Skeletal muscle satellite cell (primary cell): Measurements from ENCODE around the gene HMCN1.

Experiments
- H3K27me3 ChIP-seq: 2 replicates; pipeline ENCODE4 v1.7.0; 2013; ENCODE audit warnings: low read length; ENCODE audit not compliant: control insufficient read depth, insufficient read depth
- H3K36me3 ChIP-seq: 2 replicates; pipeline ENCODE4 v1.7.0; 2013; ENCODE audit warnings: mild to moderate bottlenecking, control low read depth, low read length; ENCODE audit not compliant: insufficient read depth
- H3K4me1 ChIP-seq: 2 replicates; pipeline ENCODE4 v1.7.0; 2013; ENCODE audit warnings: low read length; ENCODE audit not compliant: control insufficient read depth, insufficient read depth
- H3K4me2 ChIP-seq: 2 replicates; pipeline ENCODE4 v1.7.0; 2013; ENCODE audit warnings: mild to moderate bottlenecking, low read length
- H3K4me3 ChIP-seq: 2 replicates; pipeline ENCODE4 v1.7.0; 2013; ENCODE audit warnings: low read length
- H3K9ac ChIP-seq: 2 replicates; pipeline ENCODE4 v1.7.0; 2013; ENCODE audit warnings: mild to moderate bottlenecking, low read depth, low read length, moderate library complexity
- H3K9me3 ChIP-seq: replicated peaks from 2 replicates; pipeline ENCODE4 v1.7.0; 2013; ENCODE audit warnings: mild to moderate bottlenecking, control low read depth, low read length

Gene HMCN1

GRCh38 chr1:186213225-186213607 lies 479.0 kb downstream of the HMCN1 start:
- Histone ChIP-seq H3K9me3 (no peaks in the 10 kb centered on the region), H3K27me3 (no peaks in the 10 kb centered on the region), H3K4me3 (no peak overlapping the region), H3K9ac (no peak overlapping the region), H3K4me2 (no peak overlapping the region), H3K36me3 (no peaks in the 10 kb centered on the region), H3K4me1 (peaks cover 4% of the 10 kb centered on the region)

- no peaks in the 10 kb centered on the region for H3K9me3 ChIP-seq
These were observed 480.6 kb downstream of the HMCN1 start for GRCh38 chr1:186214791-186215190.

GRCh38 chr1:186215636-186216035 lies 481.4 kb downstream of the HMCN1 start:
- Histone ChIP-seq H3K36me3 (no peaks in the 10 kb centered on the region), H3K9me3 (no peaks in the 10 kb centered on the region), H3K4me1 (no peaks in the 10 kb centered on the region), H3K27me3 (no peaks in the 10 kb centered on the region), H3K9ac (no peak overlapping the region), H3K4me3 (no peak overlapping the region), H3K4me2 (no peak overlapping the region)

More at GRCh38 chr1:186214791-186215190, 480.6 kb downstream of the HMCN1 start:
- no peaks in the 10 kb centered on the region for H3K27me3 ChIP-seq
- no peak overlapping the region for H3K9ac ChIP-seq
- H3K4me3 ChIP-seq: no peak overlapping the region
- no peaks in the 10 kb centered on the region for H3K36me3 ChIP-seq
- H3K4me2 ChIP-seq: no peak overlapping the region
- H3K4me1 ChIP-seq: no peaks in the 10 kb centered on the region

GRCh38 chr1:186218654-186219352 lies 484.6 kb downstream of the HMCN1 start:
- Histone ChIP-seq H3K27me3 (no peaks in the 10 kb centered on the region), H3K36me3 (no peaks in the 10 kb centered on the region), H3K4me2 (no peak overlapping the region), H3K4me1 (no peaks in the 10 kb centered on the region), H3K4me3 (no peak overlapping the region), H3K9me3 (no peaks in the 10 kb centered on the region), H3K9ac (no peak overlapping the region)

- no peak overlapping the region for H3K4me2 ChIP-seq
- no peaks in the 10 kb centered on the region for H3K9me3 ChIP-seq
- no peaks in the 10 kb centered on the region for H3K27me3 ChIP-seq
- no peaks in the 10 kb centered on the region for H3K4me1 ChIP-seq
- H3K4me3 ChIP-seq: no peak overlapping the region
- H3K9ac ChIP-seq: no peak overlapping the region
- H3K36me3 ChIP-seq: no peaks in the 10 kb centered on the region
These were observed 485.9 kb downstream of the HMCN1 start for GRCh38 chr1:186220067-186220466.

GRCh38 chr1:186220911-186221310 lies 486.7 kb downstream of the HMCN1 start:
- Histone ChIP-seq H3K36me3 (no peaks in the 10 kb centered on the region), H3K27me3 (no peaks in the 10 kb centered on the region), H3K4me2 (no peak overlapping the region), H3K4me3 (no peak overlapping the region), H3K4me1 (no peaks in the 10 kb centered on the region), H3K9me3 (no peaks in the 10 kb centered on the region), H3K9ac (no peak overlapping the region)

- Histone ChIP-seq H3K4me1 (no peaks in the 10 kb centered on the region), H3K9me3 (no peaks in the 10 kb centered on the region), H3K4me2 (no peak overlapping the region), H3K9ac (no peak overlapping the region), H3K36me3 (no peaks in the 10 kb centered on the region), H3K4me3 (no peak overlapping the region), H3K27me3 (no peaks in the 10 kb centered on the region)
These were observed 490.9 kb downstream of the HMCN1 start for GRCh38 chr1:186225096-186225495.

- Histone ChIP-seq H3K27me3 (no peaks in the 10 kb centered on the region), H3K36me3 (no peaks in the 10 kb centered on the region), H3K9me3 (no peaks in the 10 kb centered on the region), H3K4me3 (no peak overlapping the region), H3K9ac (no peak overlapping the region), H3K4me2 (no peak overlapping the region), H3K4me1 (no peaks in the 10 kb centered on the region)
These were observed 494.6 kb downstream of the HMCN1 start for GRCh38 chr1:186228749-186229148.

- H3K4me3 ChIP-seq: no peak overlapping the region
- no peaks in the 10 kb centered on the region for H3K9me3 ChIP-seq
- no peak overlapping the region for H3K4me2 ChIP-seq
- H3K27me3 ChIP-seq: no peaks in the 10 kb centered on the region
- H3K4me1 ChIP-seq: peaks cover 7% of the 10 kb centered on the region
- no peak overlapping the region for H3K9ac ChIP-seq
- H3K36me3 ChIP-seq: no peaks in the 10 kb centered on the region
These were observed 497.8 kb downstream of the HMCN1 start for GRCh38 chr1:186231861-186232436.

- H3K36me3 ChIP-seq: no peaks in the 10 kb centered on the region
- H3K9ac ChIP-seq: no peak overlapping the region
- no peak overlapping the region for H3K4me3 ChIP-seq
- H3K4me2 ChIP-seq: no peak overlapping the region
- H3K27me3 ChIP-seq: no peaks in the 10 kb centered on the region
- H3K9me3 ChIP-seq: no peaks in the 10 kb centered on the region
- H3K4me1 ChIP-seq: peaks cover 16% of the 10 kb centered on the region
These were observed 500.9 kb downstream of the HMCN1 start for GRCh38 chr1:186234976-186235686.

GRCh38 chr1:186235696-186236095 lies 501.5 kb downstream of the HMCN1 start:
- H3K9me3 ChIP-seq: no peaks in the 10 kb centered on the region
- H3K4me1 ChIP-seq: peaks cover 16% of the 10 kb centered on the region
- no peaks in the 10 kb centered on the region for H3K36me3 ChIP-seq
- no peak overlapping the region for H3K4me3 ChIP-seq
- H3K4me2 ChIP-seq: no peak overlapping the region
- H3K27me3 ChIP-seq: no peaks in the 10 kb centered on the region
- H3K9ac ChIP-seq: no peak overlapping the region
